Right atrium auricular region (tissue), 2 donors: ENCODE measurements around the gene MTG2. TPM values are rescaled to one million over a fixed set of nuclear protein-coding genes. Genes with fewer than 3 reads are reported as not detected.

Experiments used
- DNase-seq: peaks from one replicate; pipeline ENCODE4 v3.0.0-alpha.2; 2019; ENCODE audit warnings: low spot score
- H3K27ac ChIP-seq, 2 donors: fragments of 200-600 bp; sonication (generic); 1 replicate in 1 of 2; 2 replicates in 1 of 2; pipeline ENCODE4 v1.5.1; 2016 to 2019
- H3K27me3 ChIP-seq, 2 donors: fragments of 200-600 bp; sonication (generic); one replicate each; pipeline versions ENCODE4 v1.5.1 to v1.6.0; 2017 to 2019
- H3K36me3 ChIP-seq: fragments of 200-600 bp; sonication (generic); one replicate; pipeline ENCODE4 v1.5.1; 2016
- H3K4me1 ChIP-seq, 2 donors: fragments of 200-600 bp; sonication (generic); one replicate each; pipeline versions ENCODE4 v1.5.1 to v1.6.0; 2017 to 2019
- H3K4me3 ChIP-seq, 2 donors: fragments of 200-600 bp; sonication (generic); 1 replicate in 1 of 2; 2 replicates in 1 of 2; pipeline ENCODE4 v1.5.1; 2017 to 2019; ENCODE audit warnings: mild to moderate bottlenecking in 1 of 2, moderate library complexity in 1 of 2
- H3K9me3 ChIP-seq, 2 donors: fragments of 200-600 bp; sonication (generic); one replicate each; pipeline ENCODE4 v1.5.1; 2019
- CTCF ChIP-seq, 2 donors: fragments of 200-600 bp; sonication (generic); IDR thresholded peaks; one replicate each; pipeline ENCODE4 v1.5.1; 2019; ENCODE audit warnings: antibody characterized with exemption in 2 of 2
- total RNA-seq, 2 donors: library from RNA; depleted of rRNA; stranded (reverse); fragments of >200 nt; gene quantifications; one replicate each; pipeline ENCODE4 v1.1.0, GENCODE V29; 2016

Gene MTG2
- total RNA-seq, 2 donors from 2014 or later = 20.7 to 24.1 TPM

- DNase-seq = no peak
- H3K27me3 ChIP-seq = peaks cover 11 to 33% of the 10 kb centered on the region in 2 donors
- H3K36me3 ChIP-seq = no peaks in the 10 kb centered on the region
- TF ChIP-seq CTCF (IDR thresholded peaks at IDR 0.05) = no peak
- H3K4me3 ChIP-seq = peak overlapping the region in 1 of 2 donors; percentile 45
- H3K4me1 ChIP-seq = peaks cover 0 to 22% of the 10 kb centered on the region in 2 donors
- H3K9me3 ChIP-seq = no peaks in the 10 kb centered on the region
- no peak overlapping the region for H3K27ac ChIP-seq
These were observed 38.1 kb downstream of the MTG2 start for GRCh38 chr20:62220666-62221568.

- peaks cover 11 to 33% of the 10 kb centered on the region in 2 donors for H3K27me3 ChIP-seq
These were observed 39.5 kb downstream of the MTG2 start for GRCh38 chr20:62222266-62222850.

GRCh38 chr20:62222972-62223371, 40.1 kb downstream of the MTG2 start:
- Histone ChIP-seq H3K27ac (no peak overlapping the region), H3K36me3 (no peaks in the 10 kb centered on the region), H3K4me1 (peaks cover 0 to 22% of the 10 kb centered on the region in 2 donors), H3K4me3 (no peak overlapping the region), H3K9me3 (no peaks in the 10 kb centered on the region), H3K27me3 (peaks cover 11 to 33% of the 10 kb centered on the region in 2 donors)
- DNase-seq = no peak
- no peak for TF ChIP-seq CTCF (IDR thresholded peaks at IDR 0.05)

More at GRCh38 chr20:62222266-62222850, 39.5 kb downstream of the MTG2 start:
- DNase-seq = no peak
- TF ChIP-seq CTCF (IDR thresholded peaks at IDR 0.05) = no peak
- no peak overlapping the region for H3K4me3 ChIP-seq
- H3K9me3 ChIP-seq = no peaks in the 10 kb centered on the region
- peaks cover 0 to 22% of the 10 kb centered on the region in 2 donors for H3K4me1 ChIP-seq
- H3K36me3 ChIP-seq = no peaks in the 10 kb centered on the region
- no peak overlapping the region for H3K27ac ChIP-seq

- peaks cover 11 to 29% of the 10 kb centered on the region in 2 donors for H3K27me3 ChIP-seq
- no peak overlapping the region for H3K27ac ChIP-seq
- H3K4me3 ChIP-seq = no peak overlapping the region
- H3K36me3 ChIP-seq = no peaks in the 10 kb centered on the region
- no peaks in the 10 kb centered on the region for H3K9me3 ChIP-seq
- no peak for DNase-seq
- H3K4me1 ChIP-seq = peaks cover 0 to 22% of the 10 kb centered on the region in 2 donors
- TF ChIP-seq CTCF (IDR thresholded peaks at IDR 0.05) = no peak
These were observed 40.7 kb downstream of the MTG2 start for GRCh38 chr20:62223571-62223970.

GRCh38 chr20:62224113-62224855, 41.5 kb downstream of the MTG2 start:
- no peak overlapping the region for H3K4me3 ChIP-seq
- peaks cover 0 to 16% of the 10 kb centered on the region in 2 donors for H3K4me1 ChIP-seq
- H3K9me3 ChIP-seq = no peaks in the 10 kb centered on the region
- H3K36me3 ChIP-seq = no peaks in the 10 kb centered on the region
- DNase-seq = no peak
- H3K27me3 ChIP-seq = peaks cover 11 to 22% of the 10 kb centered on the region in 2 donors
- H3K27ac ChIP-seq = no peak overlapping the region
- TF ChIP-seq CTCF (IDR thresholded peaks at IDR 0.05) = no peak
